Ovary (tissue), 3 donors: ENCODE measurements around the gene PRKCH.

Experiments
- POLR2A ChIP-seq: fragments of 450-650 bp; IDR thresholded peaks from one replicate; pipeline ENCODE4 v1.6.1; 2017; ENCODE audit warnings: antibody characterized with exemption, mild to moderate bottlenecking, moderate library complexity
- TF ChIP-seq, protein P1 (sequence below), 3 donors: fragments of 450-650 bp in 2 of 3; fragments of 200-600 bp in 1 of 3; IDR thresholded peaks; one replicate each; pipeline versions ENCODE4 v1.5.1 to v1.8.0; 2016 to 2022; ENCODE audit warnings: antibody characterized with exemption in 3 of 3, mild to moderate bottlenecking in 1 of 3
- donor health status: DM: no; HTN: no; CAD: no.

DNA sequence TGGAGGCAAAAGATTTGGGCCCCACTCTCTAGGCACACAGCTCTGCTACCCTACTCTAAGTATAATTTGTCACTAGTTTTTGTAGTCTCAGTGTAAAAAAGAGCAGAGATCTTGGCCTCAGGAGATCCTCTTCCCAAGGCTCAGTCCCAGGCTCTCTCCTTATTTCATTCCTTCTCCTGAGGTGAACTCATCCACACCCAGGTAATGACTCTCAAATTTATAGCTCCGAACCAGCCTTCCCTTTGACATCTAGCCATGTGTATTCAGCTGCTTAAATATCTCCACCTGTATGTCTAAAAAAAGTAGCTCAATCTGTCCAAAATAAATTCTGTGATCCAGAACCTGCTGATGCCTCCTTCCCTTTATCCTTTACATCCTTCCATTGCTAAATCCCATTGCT, 200.4 kb downstream of the PRKCH start:
- TF ChIP-seq, protein P1, sequence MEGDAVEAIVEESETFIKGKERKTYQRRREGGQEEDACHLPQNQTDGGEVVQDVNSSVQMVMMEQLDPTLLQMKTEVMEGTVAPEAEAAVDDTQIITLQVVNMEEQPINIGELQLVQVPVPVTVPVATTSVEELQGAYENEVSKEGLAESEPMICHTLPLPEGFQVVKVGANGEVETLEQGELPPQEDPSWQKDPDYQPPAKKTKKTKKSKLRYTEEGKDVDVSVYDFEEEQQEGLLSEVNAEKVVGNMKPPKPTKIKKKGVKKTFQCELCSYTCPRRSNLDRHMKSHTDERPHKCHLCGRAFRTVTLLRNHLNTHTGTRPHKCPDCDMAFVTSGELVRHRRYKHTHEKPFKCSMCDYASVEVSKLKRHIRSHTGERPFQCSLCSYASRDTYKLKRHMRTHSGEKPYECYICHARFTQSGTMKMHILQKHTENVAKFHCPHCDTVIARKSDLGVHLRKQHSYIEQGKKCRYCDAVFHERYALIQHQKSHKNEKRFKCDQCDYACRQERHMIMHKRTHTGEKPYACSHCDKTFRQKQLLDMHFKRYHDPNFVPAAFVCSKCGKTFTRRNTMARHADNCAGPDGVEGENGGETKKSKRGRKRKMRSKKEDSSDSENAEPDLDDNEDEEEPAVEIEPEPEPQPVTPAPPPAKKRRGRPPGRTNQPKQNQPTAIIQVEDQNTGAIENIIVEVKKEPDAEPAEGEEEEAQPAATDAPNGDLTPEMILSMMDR (IDR thresholded peaks at IDR 0.05), result no peak
- no peak for TF ChIP-seq POLR2A
